Stimulated activated CD8-positive, alpha-beta memory T cell treated with anti-CD3 and anti-CD28 coated beads, Interleukin-2, amount 100 ng/mL, for 48 hours (primary cell): Measurements from ENCODE around the gene FSIP1.
A peak's percentile ranks its signal among the peaks of the same experiment; 100 is the strongest.
"Not testable (repeated sequence)": the region's sequence is repeated elsewhere in the genome, so short reads cannot be mapped to it uniquely, and the experiment has no call there.

Experiments used
- DNase-seq, 2 donors: peaks; one replicate each; pipeline ENCODE4 v3.0.0-alpha.2; 2020; ENCODE audit warnings: low read depth in 2 of 2

The FSIP1 gene

DNA sequence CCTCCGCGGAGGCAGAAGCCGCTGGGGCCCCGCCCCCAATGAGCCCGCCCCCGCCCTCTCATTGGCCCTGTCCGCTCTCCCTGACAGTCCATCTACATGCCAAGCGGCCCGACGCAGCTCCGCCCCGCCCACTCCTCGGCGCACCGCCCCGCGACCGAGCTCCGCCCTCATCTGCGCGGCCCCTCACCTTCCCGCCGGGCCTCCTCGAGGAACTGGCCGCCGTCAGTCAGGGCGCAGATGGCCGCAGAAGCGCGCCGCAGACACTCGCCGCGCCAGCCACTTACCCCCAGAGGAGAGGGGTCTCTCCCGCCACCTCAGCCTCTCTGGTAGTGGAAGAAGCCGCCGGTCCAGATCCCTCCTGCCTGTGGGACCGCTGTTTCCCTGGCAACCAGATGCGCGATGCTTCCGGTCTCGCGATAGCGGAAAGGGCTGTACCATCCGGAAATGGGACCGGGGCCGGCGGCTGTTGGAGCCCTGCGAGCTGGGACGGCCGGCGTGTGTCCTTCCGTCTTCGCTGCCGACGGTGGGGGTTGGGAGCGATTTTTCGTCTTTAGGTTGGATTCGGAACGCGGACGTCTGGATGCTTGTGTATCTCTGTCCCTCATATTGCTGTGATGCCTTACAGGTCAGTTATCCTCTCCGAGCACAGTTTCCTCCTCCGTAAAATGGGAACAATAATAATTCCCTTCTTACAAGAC lies at the start of gene FSIP1:
Gene FSIP1, minus strand, starts transcription at position 401 of the 698 bp plus-strand sequence. CDS start 6,317 bp downstream, outside the sequence.
- DNase-seq, result peak; percentile 92 to 93

DNA sequence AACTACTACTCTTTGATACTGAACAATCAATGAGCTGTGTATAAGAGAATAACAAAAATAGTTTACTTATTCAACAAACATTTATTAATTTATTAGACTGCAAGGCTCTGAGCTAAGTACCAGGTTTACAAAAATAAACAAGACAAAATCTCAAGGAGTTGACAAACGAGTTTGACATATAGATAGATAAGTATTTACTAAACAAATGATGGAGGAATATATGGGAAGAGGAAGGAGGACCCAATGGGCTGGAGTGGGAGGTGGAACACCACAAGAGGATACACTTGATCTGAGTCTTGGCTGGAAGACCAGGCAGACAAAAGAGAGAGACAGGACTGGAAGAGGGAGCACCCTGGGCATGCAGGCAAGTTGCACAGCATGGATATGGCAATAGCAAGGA lies 47.5 kb upstream of the FSIP1 start:
- no peak for DNase-seq

DNA sequence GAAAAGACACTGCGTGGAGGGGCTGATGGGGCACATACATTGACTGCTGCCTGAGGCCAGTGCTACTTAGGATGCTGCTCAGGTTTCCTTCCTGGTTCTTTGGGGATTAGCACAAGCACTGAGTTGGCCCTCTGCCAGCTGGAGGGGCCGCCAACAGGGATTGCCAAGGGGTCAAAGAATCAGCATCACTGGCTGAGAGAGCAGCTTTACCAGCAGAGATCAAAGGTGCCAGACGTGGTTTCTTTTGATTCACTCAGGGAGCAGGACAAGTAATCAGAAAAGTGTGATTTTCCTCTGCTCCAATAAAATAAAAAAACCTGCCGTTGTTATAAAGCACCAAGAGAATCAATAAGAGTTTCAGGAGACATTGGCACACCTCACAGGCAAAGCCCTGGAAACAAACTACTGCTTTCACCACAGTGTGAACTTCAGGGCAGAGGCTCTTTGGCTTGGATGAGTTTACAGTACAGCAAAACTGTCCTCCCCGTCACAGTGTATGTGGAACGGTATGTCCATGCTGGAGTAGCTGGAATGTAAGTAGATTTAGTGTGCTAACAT lies 45.8 kb upstream of the FSIP1 start:
- DNase-seq, result no peak

DNA sequence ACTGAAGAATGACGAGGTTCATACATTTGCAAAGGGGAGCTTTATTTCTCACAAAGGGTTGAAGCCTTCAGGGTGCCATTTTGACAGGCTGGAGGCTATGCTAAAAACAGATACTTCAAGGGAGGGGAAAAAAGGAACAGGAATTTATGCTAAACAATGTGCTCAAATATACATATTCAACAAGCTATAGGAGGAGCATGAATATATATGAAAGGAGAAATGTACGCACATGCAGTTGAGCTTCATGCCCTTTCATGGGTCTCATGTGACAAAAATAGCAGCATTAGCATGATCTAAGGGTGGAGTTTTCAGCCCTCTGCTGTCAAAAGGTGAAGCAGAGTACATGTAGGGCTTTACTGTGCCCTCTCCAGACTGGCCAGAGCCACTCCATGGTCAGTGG lies 44.3 kb upstream of the FSIP1 start:
- no peak for DNase-seq

DNA sequence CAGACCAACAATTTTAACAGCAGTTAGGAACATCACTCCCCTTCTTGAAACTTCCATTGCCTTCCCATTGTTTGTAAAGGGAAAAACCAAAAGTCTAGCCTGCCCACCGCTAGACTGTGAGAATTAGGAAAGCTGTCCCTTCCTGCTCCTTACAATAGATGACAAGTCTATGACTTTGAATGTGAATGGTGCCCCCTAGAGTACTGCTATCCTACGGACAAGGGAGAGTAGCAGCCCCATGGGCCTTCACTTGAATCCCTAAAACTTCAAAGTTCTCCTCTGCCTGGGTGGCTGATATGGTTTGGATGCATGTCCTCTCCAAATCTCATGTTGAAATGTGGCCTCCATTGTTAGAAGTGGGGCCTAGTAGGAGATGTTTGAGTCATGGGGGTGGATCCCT lies 41.0 kb upstream of the FSIP1 start:
- DNase-seq, result no peak

DNA sequence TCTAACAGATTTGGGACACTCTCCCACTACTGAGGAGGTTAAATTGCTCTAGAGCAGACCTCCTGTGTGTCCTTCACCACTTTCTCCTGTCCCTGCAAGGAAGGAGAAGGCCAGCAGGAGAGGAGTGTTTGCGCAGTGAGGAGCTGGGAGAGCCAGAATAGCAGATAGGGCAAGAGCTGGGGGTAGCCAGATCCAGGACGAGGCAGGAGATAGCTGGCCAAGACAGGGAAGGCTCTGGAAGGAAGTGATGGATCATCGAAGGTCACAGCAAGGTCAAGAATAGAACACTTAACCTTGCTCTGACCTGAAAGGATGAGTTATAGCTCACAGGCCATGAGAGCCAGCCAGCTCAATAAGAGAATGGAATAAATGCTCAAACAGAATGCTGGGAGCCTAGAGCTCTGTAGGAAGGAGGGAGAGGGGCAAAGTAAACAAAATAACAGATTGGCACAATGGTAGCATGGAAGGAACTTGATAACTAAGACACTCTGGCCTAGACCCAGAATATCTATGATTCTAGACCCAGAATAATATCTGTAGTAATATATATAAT lies 37.5 kb upstream of the FSIP1 start:
- no peak for DNase-seq

DNA sequence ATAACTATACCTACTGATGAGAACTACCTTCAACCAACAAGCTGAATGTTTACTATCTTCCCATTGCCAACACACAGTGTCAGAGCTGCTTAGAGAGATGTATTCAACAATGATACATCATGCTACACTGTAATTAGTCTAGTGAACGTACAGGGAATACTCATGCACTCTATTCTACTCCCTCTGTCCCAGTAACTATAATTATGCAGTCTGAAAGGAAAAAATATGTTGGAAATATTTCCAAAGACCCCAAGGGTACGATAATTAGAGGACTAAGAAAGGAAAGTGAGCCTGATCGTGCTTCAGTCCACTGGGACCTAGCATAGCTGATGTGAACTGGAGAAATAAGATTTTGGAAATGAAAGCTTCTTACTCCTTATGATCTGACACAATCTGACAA lies 36.9 kb upstream of the FSIP1 start:
- no peak for DNase-seq

DNA sequence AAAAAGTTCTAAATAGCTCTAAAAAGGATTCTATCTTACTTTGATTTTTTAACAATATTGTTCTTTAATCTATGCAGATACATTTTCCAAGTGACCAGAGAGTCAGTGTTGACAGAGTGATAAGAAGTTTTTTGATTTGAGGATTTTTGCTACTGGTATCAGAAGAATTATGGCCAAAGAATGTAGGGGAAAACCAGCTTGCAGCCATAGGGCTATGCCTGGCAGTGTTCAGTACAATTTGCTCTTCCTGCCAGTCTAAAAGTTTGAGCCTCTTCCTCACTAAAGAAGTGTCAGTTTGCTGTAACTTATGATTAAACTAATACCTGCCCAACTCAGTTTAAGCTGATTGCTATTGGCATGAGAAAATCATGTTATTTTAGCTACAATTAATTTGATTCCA lies 35.3 kb upstream of the FSIP1 start:
- no peak for DNase-seq

DNA sequence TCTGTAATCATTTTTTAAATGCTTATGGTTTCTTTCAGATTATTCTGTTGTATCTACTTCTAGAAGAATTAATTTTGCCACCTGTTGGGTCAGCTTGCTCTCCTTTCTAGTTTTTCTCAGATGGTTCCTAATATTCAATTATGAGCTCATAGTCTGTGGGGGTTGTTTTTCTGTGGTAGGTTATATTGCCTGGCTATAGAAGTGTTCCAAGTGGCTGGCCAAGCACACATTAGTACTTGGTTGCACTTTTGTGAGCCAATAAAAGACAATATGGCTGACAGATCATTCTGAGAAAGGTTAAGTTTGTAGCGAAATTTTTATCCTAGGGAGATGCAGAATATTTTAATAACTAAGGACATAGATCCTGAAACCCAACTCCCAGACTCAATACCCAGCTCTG lies 31.8 kb upstream of the FSIP1 start:
- no peak for DNase-seq

DNA sequence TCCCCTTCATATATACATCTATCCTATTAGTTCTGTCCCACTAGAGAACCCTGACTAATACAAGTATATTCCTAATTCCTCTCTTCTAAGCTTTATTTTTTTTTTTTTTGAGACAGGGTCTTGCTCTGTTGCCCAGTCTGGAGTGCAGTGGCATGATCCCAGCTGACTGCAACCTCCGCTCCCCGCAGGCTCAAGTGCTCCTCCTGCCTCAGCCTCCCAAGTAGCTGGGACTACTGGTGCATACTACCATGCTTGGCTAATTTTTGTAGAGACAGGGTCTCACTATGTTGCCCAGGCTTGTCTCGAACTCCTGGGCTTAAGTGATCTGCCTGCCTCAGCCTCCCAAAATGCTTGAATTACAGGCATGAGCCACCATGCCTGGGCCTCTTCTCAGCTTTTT lies 30.0 kb upstream of the FSIP1 start:
- not testable (repeated sequence) for DNase-seq

DNA sequence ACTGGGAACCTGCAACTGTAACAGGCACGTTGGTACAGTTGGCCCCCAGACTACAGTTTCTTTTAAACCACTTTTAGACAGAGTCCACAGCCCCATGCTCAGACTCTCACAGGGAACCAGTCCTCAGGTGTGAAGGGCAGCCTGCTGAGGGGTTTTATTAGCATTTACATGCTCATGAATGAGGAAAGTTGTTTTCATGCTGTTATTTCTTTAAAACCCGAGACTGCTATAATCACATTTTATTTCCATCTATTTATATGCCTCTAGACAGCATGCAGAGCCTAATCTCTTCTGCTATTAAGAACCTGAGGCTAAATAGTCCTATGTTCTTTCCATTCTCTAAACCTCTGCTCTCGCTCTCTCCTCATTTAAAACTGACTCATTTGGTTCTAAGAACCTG lies 26.3 kb upstream of the FSIP1 start:
- DNase-seq, result no peak

DNA sequence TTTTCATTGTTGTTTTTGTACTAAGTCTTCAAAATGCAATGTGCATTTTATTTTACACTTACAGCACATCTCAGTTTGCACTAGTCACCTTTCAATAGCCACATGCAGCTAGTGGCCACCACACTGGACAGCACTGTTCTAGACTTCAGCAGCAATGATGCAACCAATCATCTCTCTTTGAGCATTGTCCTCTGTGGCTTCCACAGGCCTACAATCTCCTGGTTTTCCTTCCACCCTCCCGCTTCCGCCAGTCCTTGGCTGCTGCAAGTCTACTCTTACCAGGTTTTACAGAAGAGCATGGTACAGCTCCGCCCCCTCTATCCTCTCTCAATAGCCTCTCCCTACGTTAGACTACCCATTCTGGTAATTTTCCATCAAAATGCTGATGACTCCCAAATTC lies 25.1 kb upstream of the FSIP1 start:
- no peak for DNase-seq

DNA sequence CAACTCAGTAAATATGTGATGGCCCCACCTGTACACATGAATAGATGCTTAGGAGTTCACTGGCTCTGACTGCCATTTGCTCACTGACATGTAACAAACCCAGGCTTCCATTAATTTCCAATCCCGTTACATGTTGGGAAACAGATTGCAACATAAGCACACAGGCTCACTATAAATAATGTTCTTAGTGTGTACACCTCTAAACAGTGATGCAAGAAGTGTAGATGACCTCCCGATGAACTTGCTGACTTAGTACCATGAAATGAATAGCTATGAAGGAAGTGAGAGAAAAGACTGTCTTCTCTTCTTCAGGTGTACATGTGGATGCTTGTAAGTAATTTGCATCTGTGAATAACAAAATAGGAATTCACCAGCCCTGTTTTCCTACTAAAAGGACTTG lies 21.4 kb upstream of the FSIP1 start:
- no peak for DNase-seq

DNA sequence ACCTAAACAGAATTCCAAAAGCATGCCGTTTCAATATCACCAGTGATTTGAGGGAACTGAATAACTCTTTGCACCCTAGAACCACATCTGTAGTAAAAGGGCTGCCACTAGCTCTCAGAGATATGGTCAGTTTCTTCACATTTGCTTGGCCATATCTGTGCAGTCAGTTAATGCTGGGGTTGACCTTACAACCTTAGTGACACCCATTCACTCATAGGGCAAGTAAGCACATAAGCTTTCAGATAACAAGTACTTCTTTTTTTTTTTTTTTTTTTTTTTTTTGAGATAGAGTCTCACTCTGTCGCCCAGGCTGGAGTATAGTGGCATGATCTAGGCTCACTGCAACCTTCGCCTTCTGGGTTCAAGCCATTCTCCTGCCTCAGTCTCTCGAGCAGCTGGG lies 20.4 kb upstream of the FSIP1 start:
- DNase-seq, result no peak

DNA sequence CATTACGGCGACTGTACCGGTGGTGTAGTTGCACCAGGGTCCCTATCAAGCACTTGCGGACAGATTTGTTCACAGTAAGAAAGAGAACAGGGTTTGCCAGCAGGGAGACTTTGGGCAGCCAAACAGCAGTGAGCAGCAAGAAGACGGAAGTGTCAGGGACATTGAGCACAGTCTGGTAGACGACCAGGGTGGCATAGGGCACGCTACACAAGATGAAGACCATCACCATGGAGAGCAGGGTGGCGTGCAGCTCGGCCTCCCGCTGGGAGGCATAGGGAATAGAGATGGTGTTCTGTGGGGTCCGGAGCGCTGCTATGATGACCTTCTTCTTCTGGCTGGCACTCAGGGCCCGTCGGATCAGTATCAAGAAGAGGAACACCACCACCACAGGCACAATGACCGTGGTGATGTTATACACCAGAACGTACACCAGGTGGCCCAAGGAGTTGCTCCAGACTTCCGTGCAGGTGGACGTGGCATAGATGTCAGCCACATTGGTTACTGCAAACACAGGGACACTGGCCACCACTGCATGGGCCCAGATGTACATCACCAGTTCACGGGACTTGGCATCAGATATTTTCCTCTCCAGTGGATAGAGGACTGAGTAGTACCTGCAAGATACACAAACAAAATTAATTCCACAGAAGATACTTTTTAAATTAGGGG lies 19.1 kb upstream of the FSIP1 start:
- no peak for DNase-seq

DNA sequence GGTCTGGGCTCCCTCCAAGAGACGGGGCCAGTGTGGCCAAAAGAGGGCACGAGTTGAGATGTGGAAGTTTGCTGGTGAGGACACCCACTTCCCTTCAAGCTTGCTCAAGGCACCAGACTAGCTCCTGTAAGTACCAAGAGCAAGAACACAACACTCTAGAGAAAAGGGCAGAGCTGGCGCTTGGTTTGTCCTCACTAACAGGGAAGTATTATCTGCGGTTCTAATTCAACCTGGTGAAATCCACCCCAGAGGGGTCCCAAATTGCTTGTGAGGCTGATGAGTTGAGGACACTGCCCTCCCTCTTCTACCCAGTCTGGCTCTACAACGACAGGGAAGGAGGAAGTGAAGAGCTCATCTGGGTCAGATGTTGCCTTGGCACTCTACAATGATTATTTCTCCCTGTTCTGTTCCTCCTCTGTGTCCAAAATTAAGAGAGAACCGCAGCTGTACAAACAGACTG lies 16.9 kb upstream of the FSIP1 start:
- no peak for DNase-seq

DNA sequence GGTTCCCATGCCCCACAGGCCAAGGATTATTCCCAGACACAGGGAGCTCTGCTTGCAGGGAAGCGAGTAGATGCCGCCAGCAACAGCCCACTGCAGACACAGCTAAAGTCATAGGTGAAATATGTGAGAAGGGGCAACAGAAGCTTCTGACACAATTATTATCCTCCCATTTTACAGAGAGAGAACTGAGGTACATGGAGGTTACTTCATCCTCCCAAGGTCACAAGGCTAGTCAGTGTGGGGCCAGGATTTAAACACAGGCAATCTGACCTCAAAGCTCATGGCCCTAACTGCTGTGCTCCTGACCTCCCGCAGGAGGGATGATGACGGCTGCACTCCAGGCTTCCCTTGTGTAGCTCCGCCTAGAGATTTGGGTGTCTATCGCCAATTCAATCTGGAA lies 15.7 kb upstream of the FSIP1 start:
- no peak for DNase-seq

DNA sequence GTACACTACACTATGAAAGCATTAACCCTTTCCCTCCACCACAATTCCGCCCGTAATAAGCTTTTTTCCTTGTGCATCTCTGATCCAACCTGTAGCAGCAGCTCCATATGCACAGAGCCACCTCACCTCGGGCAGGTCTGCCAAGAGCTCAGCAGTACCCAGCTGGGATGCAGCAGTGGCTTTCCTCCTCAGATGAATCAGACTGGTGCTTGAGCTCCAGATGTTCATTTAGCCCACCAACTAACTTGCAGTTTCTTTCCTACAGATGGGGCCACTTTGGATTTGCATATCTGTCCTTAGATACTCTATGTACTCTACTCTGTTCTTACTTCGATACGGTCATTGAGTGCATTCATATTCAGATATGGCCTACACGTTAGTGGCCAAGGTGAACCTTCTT lies 14.8 kb upstream of the FSIP1 start:
- no peak for DNase-seq

DNA sequence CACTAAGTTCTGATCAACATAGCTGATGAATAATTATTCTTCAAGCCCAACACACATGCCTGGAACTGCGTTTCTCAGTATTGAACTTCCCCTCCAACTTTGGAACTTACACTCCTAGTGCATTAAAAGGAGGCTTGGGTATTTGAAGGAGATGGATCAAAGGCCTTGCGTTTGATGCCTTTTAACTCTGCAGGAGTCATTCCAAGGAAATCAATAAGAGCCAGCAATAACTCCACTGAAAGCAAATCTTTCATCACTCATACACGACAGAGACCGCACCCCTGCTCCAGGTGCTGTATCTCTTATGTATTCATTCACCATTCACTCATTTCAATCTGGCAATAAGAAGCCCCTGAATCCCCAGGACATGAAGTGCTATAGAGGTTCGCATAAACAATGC lies 14.0 kb upstream of the FSIP1 start:
- DNase-seq, result no peak

DNA sequence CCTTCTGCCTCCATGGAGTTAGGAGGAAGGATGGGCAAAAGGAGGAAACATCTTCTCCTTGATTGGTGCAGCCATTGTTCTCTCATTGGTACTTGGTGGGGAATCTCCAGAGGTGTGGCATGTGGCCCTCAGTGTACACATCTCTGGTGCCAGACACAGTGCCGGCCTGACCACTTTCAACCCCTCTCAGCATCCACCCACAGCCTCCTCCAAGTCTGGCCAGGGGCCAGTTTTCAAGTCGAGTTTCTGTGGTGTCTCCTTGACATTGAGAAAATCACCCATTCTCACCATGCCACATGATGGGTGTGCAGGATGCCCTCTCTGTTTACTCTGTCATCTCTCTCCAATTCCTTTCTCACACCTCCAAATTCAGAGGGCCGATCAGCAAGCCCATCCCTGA lies 12.8 kb upstream of the FSIP1 start:
- no peak for DNase-seq

DNA sequence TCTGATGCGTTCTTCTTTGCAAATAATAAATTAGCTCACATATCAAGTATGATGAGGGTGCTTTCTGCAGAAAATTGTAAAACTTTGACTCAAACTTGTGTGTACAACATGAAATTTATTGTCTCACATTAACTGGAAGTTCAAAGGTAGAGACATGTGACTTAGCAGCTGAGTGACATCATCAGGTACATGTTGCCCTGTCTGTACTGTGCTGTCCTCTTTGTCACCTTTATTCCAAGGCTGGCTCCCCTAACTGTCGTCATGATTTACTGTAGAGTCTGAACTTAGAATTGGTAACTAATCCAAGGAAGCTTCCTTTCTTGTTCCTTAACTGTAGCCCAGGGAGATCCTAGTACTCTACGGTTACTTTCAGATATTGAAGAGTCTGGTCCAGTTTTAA lies 12.3 kb upstream of the FSIP1 start:
- DNase-seq, result no peak

DNA sequence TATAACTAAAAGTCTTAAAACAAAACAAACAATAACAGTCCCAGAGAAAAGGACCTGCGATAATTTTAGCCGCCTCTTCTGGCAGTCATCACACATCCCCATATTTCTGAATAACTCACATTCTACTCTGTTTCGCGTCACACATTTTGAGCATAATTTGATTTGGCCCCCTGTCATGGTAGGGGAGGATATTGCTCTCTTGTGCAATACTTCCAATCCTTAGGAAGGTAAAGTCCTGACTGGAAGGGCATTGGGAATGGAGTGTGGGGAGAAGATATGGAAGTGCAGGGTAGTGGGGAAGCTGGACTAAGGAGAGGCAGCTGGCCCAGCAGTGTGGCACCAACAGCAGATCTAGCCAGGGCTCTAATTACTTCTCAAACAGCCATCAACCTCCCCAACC lies 11.3 kb upstream of the FSIP1 start:
- no peak for DNase-seq

DNA sequence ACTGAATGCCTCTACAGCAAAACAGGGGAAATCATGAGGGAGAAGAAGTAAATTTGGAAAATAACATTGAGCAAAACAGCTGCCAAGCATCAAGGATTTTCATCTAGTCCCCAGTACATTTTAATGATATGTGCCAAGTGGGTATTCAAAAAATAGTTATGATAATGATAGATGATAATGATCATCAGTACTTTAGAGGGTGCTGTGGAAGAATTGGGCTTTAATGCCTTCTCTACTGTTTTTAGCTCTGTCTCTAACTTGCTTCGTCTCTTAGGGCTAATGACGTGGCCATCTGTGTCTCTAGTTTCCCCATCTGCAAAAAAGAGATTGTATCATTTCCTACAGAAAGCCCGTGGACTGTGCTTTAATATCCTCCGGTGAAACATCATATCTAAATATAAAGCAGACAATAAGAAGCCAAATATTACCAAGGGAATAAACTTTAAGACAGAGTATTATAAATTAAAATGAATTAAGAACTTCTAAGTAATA lies 10.2 kb upstream of the FSIP1 start:
- DNase-seq, result no peak
